Sigmoid colon (tissue), 7 donors: Measurements from ENCODE around the gene IMMT. TPM values are rescaled to one million over a fixed set of nuclear protein-coding genes. Genes with fewer than 3 reads are reported as not detected.
A peak's percentile ranks its signal among the peaks of the same experiment; 100 is the strongest.
"Not testable (repeated sequence)": the region's sequence is repeated elsewhere in the genome, so short reads cannot be mapped to it uniquely, and the experiment has no call there.

Experiments used
- DNase-seq: peaks from one replicate; pipeline ENCODE4 v3.0.0-alpha.2; 2019
- H3K27ac ChIP-seq, 4 donors: fragments of 200-600 bp; sonication (generic); one replicate each; pipeline ENCODE4 v1.5.1; 2016 to 2019; ENCODE audit warnings: mild to moderate bottlenecking in 1 of 4
- H3K27me3 ChIP-seq, 3 donors: fragments of 200-600 bp; sonication (generic); one replicate each; pipeline ENCODE4 v1.5.1; 2019; ENCODE audit warnings: mild to moderate bottlenecking in 1 of 3
- H3K36me3 ChIP-seq, 4 donors: fragments of 200-600 bp; sonication (generic); one replicate each; pipeline ENCODE4 v1.5.1; 2016 to 2019
- H3K4me1 ChIP-seq, 4 donors: fragments of 200-600 bp; sonication (generic); one replicate each; pipeline ENCODE4 v1.5.1; 2017 to 2019
- H3K4me3 ChIP-seq, 4 donors: fragments of 200-600 bp; sonication (generic); one replicate each; pipeline ENCODE4 v1.5.1; 2017 to 2019; ENCODE audit warnings: mild to moderate bottlenecking in 2 of 4, moderate library complexity in 1 of 4
- H3K9me3 ChIP-seq, 4 donors: fragments of 200-600 bp in 3 of 4; sonication (generic) in 3 of 4; one replicate each; pipeline versions ENCODE4 v1.5.1 to v1.6.1; 2013 to 2019
- CTCF ChIP-seq, 4 experiments: fragments of 450-650 bp in 3 of 4; fragments of 200-600 bp in 1 of 4; IDR thresholded peaks; one replicate each; pipeline ENCODE4 v1.5.1; 2016 to 2019; ENCODE audit warnings: antibody characterized with exemption in 4 of 4, mild to moderate bottlenecking in 3 of 4, moderate library complexity in 2 of 4
- EP300 ChIP-seq, 4 donors: sonication (generic); formaldehyde crosslinking; IDR thresholded peaks; one replicate each; pipeline ENCODE4 v1.6.1; 2017; ENCODE audit warnings: antibody characterized with exemption in 4 of 4
- POLR2A ChIP-seq, 2 donors: fragments of 450-650 bp; IDR thresholded peaks; one replicate each; pipeline ENCODE4 v1.6.1; 2016; ENCODE audit warnings: antibody characterized with exemption in 2 of 2, mild to moderate bottlenecking in 2 of 2, moderate library complexity in 2 of 2
- POLR2AphosphoS5 ChIP-seq, 4 donors: sonication (generic); formaldehyde crosslinking; IDR thresholded peaks; one replicate each; pipeline ENCODE4 v1.6.1; 2017; ENCODE audit warnings: antibody characterized with exemption in 4 of 4
- WGBS, 2 donors: extraction: QIAGEN DNeasy Blood & Tissue Kit; methylation state at CpG; one replicate each; pipeline ENCODE4 v1.1.7; 2013; 5-methylcytosine and 5-hydroxymethylcytosine counted together
- intact Hi-C: fragments of 100-400 bp; cut with DNase I; formaldehyde crosslinking; loops from one replicate; pipeline ENCODE4 v1.15.1; 2023
- polyA plus RNA-seq, 3 donors: library from polyadenylated mRNA; stranded (reverse); fragments of 200-250 nt; gene quantifications; one replicate each; pipeline ENCODE4 v1.2.3, GENCODE V29; 2013
- total RNA-seq, 4 donors: library from RNA; depleted of rRNA; stranded (reverse); fragments of >200 nt; gene quantifications; one replicate each; pipeline ENCODE4 v1.1.0, GENCODE V29; 2016
- donor health status: healthy with polysubstance abuse.
- donor health status: Bipolar disorder and iron deficiency.
- donor health status: healthy.

The IMMT gene
- total RNA-seq = 10 to 100 TPM; 46.1 to 48.2 (median 48.2) TPM
- polyA plus RNA-seq = 10 to 100 TPM; 60.1 to 90.2 (median 73.1) TPM

DNA sequence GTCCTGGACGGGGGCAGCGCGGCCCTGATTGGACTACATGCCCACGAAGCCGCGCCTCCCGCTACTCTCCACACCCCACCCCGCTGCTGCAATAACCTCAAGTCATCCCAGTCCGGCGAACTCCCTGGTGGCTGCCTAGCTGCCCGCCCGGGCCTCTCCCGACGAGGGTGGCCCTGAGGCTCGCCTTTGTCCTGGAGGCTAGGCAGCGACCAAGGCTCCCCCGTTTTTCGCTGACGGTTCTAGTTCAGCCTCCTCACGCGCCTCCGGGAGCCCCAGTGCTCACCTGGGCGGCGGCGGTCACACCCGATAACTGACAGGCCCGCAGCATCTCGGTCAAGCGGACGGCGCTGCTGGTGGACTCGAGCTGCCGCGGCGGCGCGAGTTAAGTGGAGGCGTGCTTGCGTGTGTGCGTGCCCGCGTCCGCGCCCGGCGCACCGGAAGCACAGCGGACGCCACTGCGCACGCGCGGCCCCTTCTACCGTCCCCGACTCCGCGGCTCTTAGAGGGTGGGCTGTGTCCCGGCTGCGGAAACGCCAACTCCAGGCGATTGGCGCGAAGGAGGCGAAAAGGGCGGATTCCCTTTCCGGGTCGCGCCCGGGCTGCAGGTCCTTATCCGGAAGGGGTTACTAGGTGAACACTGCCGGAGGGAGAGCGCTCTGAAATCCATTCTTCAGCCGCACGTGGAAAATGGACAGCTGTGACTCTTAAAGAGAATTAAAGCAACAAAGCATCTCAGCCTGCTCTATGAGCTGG lies at the start of gene IMMT:
IMMT (minus strand) TSS at position 408 of the 753 bp plus-strand sequence; CDS start at position 328, 80 bp downstream.
- Histone ChIP-seq H3K9me3 (no peaks in the 10 kb centered on the region), H3K4me3 (peak within 1 kb of the TSS; percentile 85 to 96 (median 90)), H3K36me3 (no peaks in the 10 kb centered on the region), H3K27me3 (no peaks in the 10 kb centered on the region), H3K4me1 (peaks cover 0 to 60% (median 55%) of the 10 kb centered on the region in 4 donors), H3K27ac (peak within 1 kb of the TSS; percentile 99 to 100 (median 100))
- intact Hi-C loops = loop anchor here (5.0 to 10.0 kb wide), 2 partner anchors 247 to 430 kb away; partner anchors contain the start of genes KDM3A and RNF103
- 0% methylated on average over 74 of the region's 74 CpGs for WGBS, 2 donors
- DNase-seq = peak; percentile 98
- TF ChIP-seq POLR2A (IDR thresholded peaks at IDR 0.05) = peak; percentile 89 to 90
- peak; percentile 80 to 98 (median 92) for TF ChIP-seq POLR2AphosphoS5 (IDR thresholded peaks at IDR 0.05)
- no peak for TF ChIP-seq CTCF (IDR thresholded peaks at IDR 0.05)
- peak in 2 of 4 donors; percentile 5 to 16 for TF ChIP-seq EP300 (IDR thresholded peaks at IDR 0.05)

DNA sequence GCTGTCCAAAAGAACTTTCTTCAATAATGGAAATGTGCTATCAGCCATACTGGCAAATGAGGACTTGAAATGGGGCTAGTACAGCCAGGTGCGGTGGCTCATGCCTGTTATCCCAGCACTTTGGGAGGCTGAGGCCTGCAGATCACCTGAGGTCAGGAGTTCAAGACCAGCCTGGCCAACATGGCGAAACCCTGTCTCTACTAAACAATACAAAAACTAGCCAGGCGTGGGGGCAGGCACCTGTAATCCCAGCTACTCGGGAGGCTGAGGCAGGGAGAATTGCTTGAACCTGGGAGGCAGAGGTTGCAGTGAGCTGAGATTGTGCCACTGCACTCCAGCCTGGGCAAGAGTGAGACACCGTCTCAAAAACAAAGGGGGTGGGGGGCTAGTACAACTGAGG lies 49.5 kb upstream of the IMMT start:
- peaks cover 0 to 34% (median 22%) of the 10 kb centered on the region in 4 donors for H3K4me1 ChIP-seq
- H3K9me3 ChIP-seq, H3K27me3 ChIP-seq, intact Hi-C loops, H3K36me3 ChIP-seq, H3K4me3 ChIP-seq: not testable (repeated sequence)
- peak; percentile 11 for DNase-seq
- 96 to 97% methylated on average over 5 of the region's 5 CpGs for WGBS, 2 donors
- H3K27ac ChIP-seq = peak overlapping the region in 3 of 4 donors; percentile 40 to 78 (median 65)

- H3K4me1 ChIP-seq = peaks cover 0 to 28% (median 16%) of the 10 kb centered on the region in 4 donors
Measured at GRCh38 chr2:86243950-86244733, 48.9 kb upstream of the IMMT start.

GRCh38 chr2:86243272-86243671 lies 48.0 kb upstream of the IMMT start:
- H3K9me3 ChIP-seq = no peaks in the 10 kb centered on the region
- peak; percentile 13 for DNase-seq
- H3K4me3 ChIP-seq = no peak overlapping the region
- H3K36me3 ChIP-seq = peaks cover 0 to 4% (median 0%) of the 10 kb centered on the region in 4 donors
- H3K4me1 ChIP-seq = peaks cover 0 to 19% (median 11%) of the 10 kb centered on the region in 4 donors
- peak overlapping the region; percentile 22 to 78 (median 52) for H3K27ac ChIP-seq
- no peaks in the 10 kb centered on the region for H3K27me3 ChIP-seq
- TF ChIP-seq POLR2A (IDR thresholded peaks at IDR 0.05) (no peak), EP300 (IDR thresholded peaks at IDR 0.05) (no peak), POLR2AphosphoS5 (IDR thresholded peaks at IDR 0.05) (no peak), CTCF (IDR thresholded peaks at IDR 0.05) (no peak)
- WGBS, 2 donors = 86 to 89% methylated on average over 6 of the region's 6 CpGs
- intact Hi-C loops = no loop called here

More at GRCh38 chr2:86243950-86244733, 48.9 kb upstream of the IMMT start:
- peaks cover 0 to 4% (median 0%) of the 10 kb centered on the region in 4 donors for H3K36me3 ChIP-seq
- TF ChIP-seq POLR2A (IDR thresholded peaks at IDR 0.05) = no peak
- no peak for TF ChIP-seq CTCF (IDR thresholded peaks at IDR 0.05)
- no peak for TF ChIP-seq EP300 (IDR thresholded peaks at IDR 0.05)
- no peak for TF ChIP-seq POLR2AphosphoS5 (IDR thresholded peaks at IDR 0.05)
- H3K27ac ChIP-seq = peak overlapping the region; percentile 22 to 78 (median 52)
- H3K27me3 ChIP-seq = no peaks in the 10 kb centered on the region
- no peaks in the 10 kb centered on the region for H3K9me3 ChIP-seq
- DNase-seq = peak; percentile 50
- 81 to 89% methylated on average over 5 of the region's 5 CpGs for WGBS, 2 donors
- no peak overlapping the region for H3K4me3 ChIP-seq
- intact Hi-C loops = no loop called here

GRCh38 chr2:86241611-86242010 lies 46.3 kb upstream of the IMMT start:
- Histone ChIP-seq H3K36me3 (peaks cover 0 to 4% (median 0%) of the 10 kb centered on the region in 4 donors), H3K9me3 (no peaks in the 10 kb centered on the region), H3K27ac (peak overlapping the region in 1 of 4 donors; percentile 78), H3K4me3 (no peak overlapping the region), H3K27me3 (no peaks in the 10 kb centered on the region), H3K4me1 (peaks cover 2 to 16% (median 11%) of the 10 kb centered on the region in 4 donors)
- DNase-seq = peak; percentile 21
- intact Hi-C loops = no loop called here
- 71 to 72% methylated on average over 6 of the region's 6 CpGs for WGBS, 2 donors
- TF ChIP-seq POLR2A (IDR thresholded peaks at IDR 0.05) = no peak
- TF ChIP-seq POLR2AphosphoS5 (IDR thresholded peaks at IDR 0.05) = no peak
- no peak for TF ChIP-seq EP300 (IDR thresholded peaks at IDR 0.05)
- no peak for TF ChIP-seq CTCF (IDR thresholded peaks at IDR 0.05)
